HepG2 (cell line): ENCODE results near the gene HOMEZ. TPM values are rescaled to one million over a fixed set of nuclear protein-coding genes. Genes with fewer than 3 reads are reported as not detected.

ENCODE experiments used
- BRF2 ChIP-seq: sonication (generic); formaldehyde crosslinking; IDR thresholded peaks from 2 replicates; pipeline ENCODE4 v1.8.1; 2022; ENCODE audit warnings: mild to moderate bottlenecking, missing genetic modification reagents
- DZIP1 ChIP-seq: sonication (generic); formaldehyde crosslinking; IDR thresholded peaks from 2 replicates; pipeline ENCODE4 v1.5.0; 2020; ENCODE audit warnings: mild to moderate bottlenecking, missing genetic modification reagents
- GATAD2A ChIP-seq: IDR thresholded peaks from 2 replicates; pipeline ENCODE4 v1.6.1; 2016
- NCOA1 ChIP-seq: sonication (generic); formaldehyde crosslinking; IDR thresholded peaks from 2 replicates; pipeline ENCODE4 v1.9.0; 2021; ENCODE audit warnings: missing genetic modification reagents
- NFKBIZ ChIP-seq: IDR thresholded peaks from 2 replicates; pipeline ENCODE4 v1.6.1; 2018; ENCODE audit warnings: missing genetic modification reagents, missing compliant biosample characterization
- NR0B2 ChIP-seq: sonication (generic); formaldehyde crosslinking; IDR thresholded peaks from 2 replicates; pipeline ENCODE4 v1.4.0; 2020; ENCODE audit warnings: mild to moderate bottlenecking, missing genetic modification reagents
- SETDB1 ChIP-seq: sonication (generic); formaldehyde crosslinking; IDR thresholded peaks from 2 replicates; pipeline ENCODE4 v1.5.1; 2020; ENCODE audit warnings: missing genetic modification reagents, mild to moderate bottlenecking, borderline replicate concordance
- STAT6 ChIP-seq: sonication (generic); formaldehyde crosslinking; IDR thresholded peaks from 2 replicates; pipeline ENCODE4 v1.4.0; 2020; ENCODE audit warnings: missing genetic modification reagents, mild to moderate bottlenecking, borderline replicate concordance
- TFE3 ChIP-seq: IDR thresholded peaks from 2 replicates; pipeline ENCODE4 v1.6.1; 2016
- TSC22D2 ChIP-seq: sonication (generic); formaldehyde crosslinking; IDR thresholded peaks from 2 replicates; pipeline ENCODE4 v1.5.1; 2020; ENCODE audit warnings: missing genetic modification reagents, mild to moderate bottlenecking, borderline replicate concordance
- ZBTB7B ChIP-seq: sonication (generic); formaldehyde crosslinking; IDR thresholded peaks from 2 replicates; pipeline ENCODE4 v1.4.0; 2020; ENCODE audit warnings: missing genetic modification reagents
- ZC3H13 ChIP-seq: sonication (generic); formaldehyde crosslinking; IDR thresholded peaks from 2 replicates; pipeline ENCODE4 v1.8.1; 2023; ENCODE audit warnings: mild to moderate bottlenecking, missing genetic modification reagents, moderate library complexity
- ZFX ChIP-seq: sonication (generic); formaldehyde crosslinking; IDR thresholded peaks from 2 replicates; pipeline ENCODE4 v1.4.0; 2020; ENCODE audit warnings: mild to moderate bottlenecking, low read depth, missing genetic modification reagents, moderate library complexity
- ZNF496 ChIP-seq: sonication (generic); formaldehyde crosslinking; IDR thresholded peaks from 2 replicates; pipeline ENCODE4 v1.8.1; 2023; ENCODE audit warnings: mild to moderate bottlenecking, moderate library complexity, missing genetic modification reagents; ENCODE audit not compliant: insufficient replicate concordance
- ZNF510 ChIP-seq: sonication (generic); formaldehyde crosslinking; IDR thresholded peaks from 2 replicates; pipeline ENCODE4 v1.4.0; 2020; ENCODE audit warnings: low read depth, mild to moderate bottlenecking, missing genetic modification reagents
- ZNF569 ChIP-seq: sonication (generic); formaldehyde crosslinking; IDR thresholded peaks from 2 replicates; pipeline ENCODE4 v1.5.0; 2020; ENCODE audit warnings: mild to moderate bottlenecking, missing genetic modification reagents, moderate library complexity, borderline replicate concordance
- ZNF580 ChIP-seq: IDR thresholded peaks from 2 replicates; pipeline ENCODE4 v1.6.1; 2016; ENCODE audit warnings: low read depth, borderline replicate concordance
- ZNF614 ChIP-seq: IDR thresholded peaks from 2 replicates; pipeline ENCODE4 v1.6.1; 2018; ENCODE audit warnings: missing biosample characterization, missing genetic modification reagents, inconsistent platforms, borderline replicate concordance
- ZNF615 ChIP-seq: sonication (generic); formaldehyde crosslinking; IDR thresholded peaks from 2 replicates; pipeline ENCODE4 v1.5.0; 2020; ENCODE audit warnings: mild to moderate bottlenecking, missing genetic modification reagents, borderline replicate concordance
- ZNF83 ChIP-seq: sonication (generic); formaldehyde crosslinking; IDR thresholded peaks from 2 replicates; pipeline ENCODE4 v1.4.0; 2020; ENCODE audit warnings: missing genetic modification reagents, mild to moderate bottlenecking, borderline replicate concordance
- polyA plus RNA-seq, 8 experiments: library from polyadenylated mRNA; depleted of rRNA in 3 of 8; stranded (reverse) in 7 of 8; unstranded in 1 of 8; fragments of >200 nt; fragmentation: Illumina TruSeq in 4 of 8; extraction: Trizol in 4 of 8; gene quantifications; 2 replicates each; pipeline versions ENCODE4 v1.2.1 to v1.2.3, GENCODE V29; 2011 to 2016; ENCODE audit warnings: low read depth in 4 of 8, missing spikeins in 1 of 8, mixed read lengths in 1 of 8; ENCODE audit not compliant: insufficient read depth in 1 of 8
- total RNA-seq, 5 experiments: library from RNA; depleted of rRNA; stranded (reverse); fragments of >200 nt; fragmentation: Illumina TruSeq; extraction: Trizol; gene quantifications; 2 replicates each; pipeline ENCODE4 v1.2.3, GENCODE V29; 2016; ENCODE audit warnings: low read depth in 1 of 5

HOMEZ gene
- total and polyA plus RNA-seq, 2 of the 13 experiments (the other 11 are each of a cell fraction or from before 2014, with no cell fraction given) = 14.5 to 31.8 TPM

- no peak for TF ChIP-seq DZIP1
- no peak for TF ChIP-seq ZNF569
- no peak for TF ChIP-seq ZC3H13 (CRISPR knock-in tag)
- TF ChIP-seq ZNF614 (CRISPR knock-in tag) = peak; percentile 63; the same call in 1 of the 2 replicates
- peak; percentile 62; the same call in 1 of the 2 replicates for TF ChIP-seq ZNF580 (CRISPR knock-in tag)
- no peak for TF ChIP-seq BRF2
- no peak for TF ChIP-seq ZBTB7B (CRISPR knock-in tag)
- no peak for TF ChIP-seq STAT6
- no peak for TF ChIP-seq GATAD2A (CRISPR knock-in tag)
- no peak for TF ChIP-seq NCOA1 (CRISPR knock-in tag)
- TF ChIP-seq TFE3 (CRISPR knock-in tag) = no peak
- no peak for TF ChIP-seq ZNF615 (CRISPR knock-in tag)
- TF ChIP-seq TSC22D2 (CRISPR knock-in tag) = no peak
- TF ChIP-seq NR0B2 (CRISPR knock-in tag) = no peak
- no peak for TF ChIP-seq ZNF496
- TF ChIP-seq SETDB1 (CRISPR knock-in tag) = no peak
- TF ChIP-seq ZNF510 (CRISPR knock-in tag) = 0 out of 2 replicates have a peak, but pooled peaks have one; percentile 43
- TF ChIP-seq ZFX = peak; percentile 44; the same call in 1 of the 2 replicates
- 0 out of 2 replicates have a peak, but pooled peaks have one; percentile 47 for TF ChIP-seq NFKBIZ (CRISPR knock-in tag)
- no peak for TF ChIP-seq ZNF83 (CRISPR knock-in tag)
These were observed 47.9 kb downstream of the HOMEZ start, which contains the start of gene RNF212B (continued) for GRCh38 chr14:23237772-23238594.
